Posterior vena cava (tissue), 2 donors: ENCODE data around the gene FLNC. TPM values are rescaled to one million over a fixed set of nuclear protein-coding genes. Genes with fewer than 3 reads are reported as not detected.
A peak's percentile ranks its signal among the peaks of the same experiment; 100 is the strongest.

Experiments
- DNase-seq: peaks from one replicate; pipeline ENCODE4 v3.0.0-alpha.2; 2020; ENCODE audit warnings: low spot score
- intact Hi-C, 2 donors: fragments of 100-400 bp; cut with DNase I; formaldehyde crosslinking; loops; one replicate each; pipeline versions ENCODE4 v1.14.1 to v1.14.2; 2022 to 2023
- total RNA-seq, 2 donors: library from RNA; stranded (reverse); fragmentation: NEBNext Ultra II Directional; extraction: Animal tissue kit (Norgen Biotek cat#: 25700); gene quantifications; one replicate each; pipeline ENCODE4 v1.2.1, GENCODE V29; 2021
- donor health status: DM: yes; HTN: yes; CAD: no.
- donor health status: DM: yes; HTN: yes; CAD: no.

Gene FLNC
- total RNA-seq, 2 donors from 2014 or later = 440 to 856 TPM

DNA sequence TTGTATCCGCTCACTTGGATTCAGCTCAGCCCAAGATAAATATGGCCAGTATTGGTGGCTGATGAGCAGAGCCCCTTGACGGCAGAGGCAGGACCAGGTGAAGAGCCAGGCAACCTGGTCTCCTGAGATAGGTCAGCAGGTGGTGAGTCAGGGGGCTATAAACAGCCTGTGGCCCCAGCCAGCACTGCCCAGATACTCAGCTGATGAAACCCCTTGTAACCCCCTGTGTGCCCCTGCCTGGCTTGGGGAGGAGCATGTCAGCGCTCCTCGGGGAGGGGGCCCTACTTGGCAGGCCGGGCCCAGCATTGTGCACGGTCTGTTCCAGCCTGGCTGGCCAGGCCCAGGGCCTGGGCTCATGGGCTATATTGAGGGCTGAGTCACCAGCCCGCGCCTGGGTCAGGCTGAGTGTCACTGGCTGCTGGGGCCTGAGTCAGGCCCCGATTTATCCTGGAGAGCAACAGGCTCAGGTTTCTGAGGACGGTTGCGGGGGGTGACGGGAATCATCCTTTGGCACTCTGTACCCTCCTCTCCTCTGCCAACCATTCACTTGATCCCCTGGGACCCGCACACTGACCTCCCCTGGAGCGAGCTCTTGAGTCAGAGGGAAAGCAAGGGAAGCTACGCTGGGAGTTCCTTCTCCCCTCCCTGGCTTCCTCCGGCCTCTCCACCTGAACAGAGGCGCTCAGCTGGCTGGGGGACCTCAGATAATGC, 2.8 kb upstream of the FLNC start:
- DNase-seq = peak; percentile 90
- intact Hi-C loops = no loop called here

DNA sequence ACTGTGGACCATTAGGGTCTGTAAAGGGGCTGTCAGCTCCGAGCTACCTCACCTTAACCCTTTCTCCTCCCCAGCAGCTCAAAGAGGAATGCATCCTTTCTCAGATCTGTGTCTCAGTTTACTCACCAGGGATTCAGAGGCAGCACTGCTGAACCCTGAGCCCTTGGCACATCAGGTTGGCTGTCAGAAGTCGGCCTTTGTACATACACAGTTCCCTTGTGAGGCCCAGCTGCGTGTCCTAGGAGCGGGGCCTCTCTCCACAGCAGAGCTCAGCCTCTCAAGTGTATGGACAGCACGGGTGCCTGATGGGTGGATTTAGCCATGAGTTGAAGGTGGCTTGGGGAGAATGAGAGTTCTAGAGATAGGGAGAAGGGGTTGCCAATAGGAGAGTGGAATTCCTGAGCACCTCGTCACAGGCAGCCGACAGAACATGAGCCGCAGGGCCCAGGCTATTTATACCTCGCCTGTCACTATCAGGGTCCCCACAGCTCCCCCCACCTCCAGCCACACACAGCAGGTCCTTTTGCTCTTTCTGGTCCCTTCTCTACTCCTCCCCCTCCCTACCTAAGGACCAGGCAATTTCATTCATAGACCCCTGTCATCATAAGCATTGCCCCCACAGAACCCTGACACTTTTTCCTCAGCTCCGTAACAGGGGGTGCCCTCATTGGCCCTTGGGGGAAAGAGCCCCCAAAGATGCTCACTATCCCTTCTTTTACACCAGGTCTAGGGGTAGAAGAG, 2.1 kb upstream of the FLNC start:
- intact Hi-C loops = no loop called here
- no peak for DNase-seq

DNA sequence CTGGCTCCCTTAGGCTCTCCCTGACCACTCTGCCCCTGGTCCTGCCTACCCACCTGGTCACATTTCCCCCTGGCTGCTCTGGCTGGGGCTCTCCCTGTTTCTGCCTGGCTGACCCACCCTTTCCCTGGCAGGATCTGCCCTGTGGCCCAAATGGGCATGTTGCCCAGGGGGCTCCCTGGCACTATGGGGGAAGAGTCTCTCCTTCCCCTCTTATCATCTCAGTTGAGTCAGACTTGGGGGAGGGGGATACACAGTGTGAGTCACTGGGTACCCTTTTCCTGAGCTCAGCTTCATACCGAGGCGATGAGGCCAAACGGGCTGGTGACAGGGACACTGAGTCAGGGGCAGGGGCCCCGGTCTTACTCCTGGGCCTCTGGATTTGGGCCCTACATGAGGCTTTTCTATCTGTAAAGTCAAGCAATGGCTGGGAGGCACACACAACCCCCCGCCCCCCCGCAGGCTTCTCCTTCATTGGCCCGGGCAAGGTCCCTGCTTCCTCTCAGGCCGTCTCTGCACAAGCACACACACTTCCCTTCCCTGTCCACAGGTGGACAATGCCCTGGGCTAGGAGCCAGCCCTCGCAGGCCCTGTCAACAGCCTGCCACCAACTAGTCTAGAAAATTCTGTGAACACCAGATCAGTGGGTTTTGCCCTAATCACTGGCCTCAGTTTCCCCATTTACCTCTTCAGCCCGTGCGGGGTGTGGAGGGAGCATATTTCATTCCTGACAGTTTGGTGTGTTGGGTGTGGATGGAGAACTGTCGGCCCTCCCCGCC, 627 bp upstream of the FLNC start:
- DNase-seq = no peak
- intact Hi-C loops = loop anchor here in 1 of 2 donors (5.0 kb wide), 2 partner anchors 47 to 72 kb away; no protein-coding TSS in a partner anchor

DNA sequence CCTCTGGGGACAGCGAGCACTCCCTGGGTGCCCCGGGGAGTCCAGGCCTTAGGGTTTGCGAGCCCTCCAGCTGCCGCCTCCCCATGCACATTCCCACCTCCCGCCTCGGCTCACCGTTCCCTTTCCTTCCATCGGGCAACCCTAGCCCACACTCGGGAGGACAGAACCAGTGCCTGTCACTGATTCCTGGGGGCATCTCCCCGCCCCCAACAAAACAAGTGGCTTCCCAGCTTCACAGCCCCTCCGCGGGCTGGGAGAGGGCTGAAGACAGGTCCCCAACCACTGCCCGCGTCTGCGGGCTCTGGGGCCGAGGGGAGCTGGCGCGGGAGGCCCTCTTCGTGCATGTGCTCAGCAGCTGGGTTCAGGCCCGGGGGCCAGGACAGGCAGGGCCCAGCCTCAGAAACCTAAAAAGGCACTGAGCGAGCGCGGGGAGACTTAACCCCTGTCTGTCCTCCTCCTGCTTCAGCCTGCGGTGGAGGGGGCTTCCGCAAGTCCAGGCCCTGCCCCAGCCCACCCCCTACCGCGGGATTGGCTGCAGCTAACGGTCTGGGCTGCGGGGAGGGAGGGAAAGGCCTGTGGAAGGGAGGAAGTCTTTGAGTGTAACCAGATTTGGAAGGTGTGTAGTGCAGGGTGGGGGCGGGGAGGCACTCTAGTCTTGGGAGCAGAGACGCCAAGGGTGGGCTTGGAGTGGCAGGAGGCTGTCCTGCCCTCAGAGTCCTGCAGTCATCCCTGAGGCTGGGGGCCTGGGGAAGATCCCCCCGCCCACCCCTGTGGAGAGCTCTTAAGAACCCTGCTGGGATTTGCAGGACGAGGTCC, 1.2 kb downstream of the FLNC start:
- intact Hi-C loops = loop anchor here in 1 of 2 donors (5.0 kb wide), 2 partner anchors 49 to 74 kb away; no protein-coding TSS in a partner anchor

DNA sequence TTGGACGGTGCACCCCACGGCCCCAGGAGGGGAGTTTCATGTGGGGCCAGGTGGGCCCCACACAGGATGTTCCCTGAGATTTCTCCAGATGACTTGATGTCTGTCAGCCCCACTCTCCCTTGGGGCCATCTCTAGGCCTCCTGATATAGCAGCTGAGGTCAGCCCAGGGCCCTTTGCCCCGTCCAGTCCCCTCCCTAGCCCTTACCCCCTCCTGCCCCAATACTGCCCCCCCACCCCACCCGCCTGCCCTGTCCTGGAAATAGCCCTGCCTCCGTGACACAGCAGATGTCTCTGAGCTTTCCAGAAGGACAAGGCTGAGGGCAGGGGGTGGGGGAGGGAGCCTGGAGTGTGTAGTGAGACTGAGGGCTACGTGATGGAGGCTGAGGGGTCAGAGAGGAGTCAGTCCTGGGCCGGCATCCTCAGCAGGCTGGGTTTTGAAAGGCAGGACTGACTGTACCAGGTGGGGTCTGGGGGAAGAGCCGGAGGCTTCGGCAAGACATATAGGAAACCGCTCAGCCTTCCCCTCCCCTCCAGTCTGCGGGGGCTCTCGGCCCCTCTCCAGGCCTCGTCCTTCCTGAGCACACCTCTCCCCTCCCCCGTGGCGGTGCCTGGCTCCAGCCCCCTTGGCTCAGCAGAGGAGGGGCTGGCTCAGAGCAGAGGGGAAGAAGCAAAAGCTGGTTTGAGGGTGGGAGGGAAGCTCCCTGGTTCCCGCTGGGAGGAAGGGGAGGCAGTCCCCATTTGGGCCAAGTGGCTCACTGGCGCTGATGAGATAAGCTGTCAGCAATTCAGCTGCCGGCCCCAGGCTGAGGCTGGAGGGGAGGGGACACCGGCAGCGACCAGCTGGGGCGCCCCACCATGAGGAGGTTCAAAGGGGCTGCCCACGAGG, 2.0 kb downstream of the FLNC start:
- DNase-seq = peak; percentile 82
- intact Hi-C loops = loop anchor here in 1 of 2 donors (2.0 to 5.0 kb wide), 3 partner anchors 50 to 93 kb away; partner anchors contain the start of gene CALU

More for the DNA sequence above, 1.2 kb downstream of the FLNC start:
- no peak for DNase-seq

DNA sequence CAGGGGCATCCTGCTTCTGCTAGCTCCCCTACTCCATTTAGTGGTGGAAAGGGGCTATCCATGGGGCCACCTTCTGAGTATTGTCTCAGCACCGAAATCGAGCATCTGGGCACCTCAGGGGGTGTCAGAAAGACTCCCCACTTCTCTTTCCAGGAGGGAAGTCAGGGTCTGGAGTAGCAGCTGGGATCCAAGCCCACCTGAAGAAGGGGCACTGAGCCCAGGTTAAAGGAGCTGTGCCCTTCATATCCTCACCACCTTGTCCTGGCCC, 2.6 kb downstream of the FLNC start:
- intact Hi-C loops = loop anchor here in 1 of 2 donors (2.0 to 5.0 kb wide), 3 partner anchors 51 to 94 kb away; partner anchors contain the start of gene CALU
- DNase-seq = no peak

DNA sequence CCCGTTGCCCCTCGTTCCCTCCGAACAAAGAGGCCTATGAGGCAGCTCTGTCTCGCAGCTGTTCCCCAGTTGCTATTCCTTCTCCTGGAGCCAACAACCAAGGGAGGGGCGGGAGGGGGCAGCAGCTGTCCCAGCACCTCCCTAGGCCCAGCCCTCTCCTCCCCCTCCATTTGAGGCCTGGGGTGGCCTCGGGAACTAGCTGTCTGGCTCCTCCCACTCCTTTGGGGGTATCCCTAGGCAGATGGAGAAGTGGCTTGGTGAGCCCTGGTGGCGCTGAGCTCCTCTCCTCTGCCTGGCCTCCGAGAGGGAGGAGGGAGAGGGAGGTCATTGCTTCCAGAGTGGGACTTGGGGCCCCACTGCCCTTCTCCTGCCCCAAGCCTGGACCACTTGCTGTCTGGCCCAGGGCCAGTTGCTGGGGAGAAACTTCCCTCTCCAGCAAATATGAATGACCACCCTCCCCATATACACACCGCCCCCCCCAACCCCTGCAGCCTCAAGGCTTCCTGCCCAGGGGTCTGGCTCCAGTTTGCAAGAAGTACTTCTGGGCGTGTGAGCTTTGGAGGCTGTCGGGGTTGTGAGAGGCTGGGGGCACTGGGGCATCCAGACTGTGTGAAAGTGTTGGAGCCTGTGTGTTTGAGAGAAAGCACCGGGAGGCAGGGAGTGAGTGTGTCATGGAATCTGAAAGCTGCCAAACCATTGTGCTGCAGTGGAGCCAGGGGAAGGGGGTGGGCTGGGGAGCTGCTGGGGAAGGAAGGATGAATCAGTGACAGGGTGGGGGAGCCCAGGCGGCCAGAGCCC, 3.1 kb downstream of the FLNC start:
- intact Hi-C loops = loop anchor here in 1 of 2 donors (2.0 to 5.0 kb wide), 3 partner anchors 51 to 95 kb away; partner anchors contain the start of gene CALU
- peak; percentile 89 for DNase-seq

DNA sequence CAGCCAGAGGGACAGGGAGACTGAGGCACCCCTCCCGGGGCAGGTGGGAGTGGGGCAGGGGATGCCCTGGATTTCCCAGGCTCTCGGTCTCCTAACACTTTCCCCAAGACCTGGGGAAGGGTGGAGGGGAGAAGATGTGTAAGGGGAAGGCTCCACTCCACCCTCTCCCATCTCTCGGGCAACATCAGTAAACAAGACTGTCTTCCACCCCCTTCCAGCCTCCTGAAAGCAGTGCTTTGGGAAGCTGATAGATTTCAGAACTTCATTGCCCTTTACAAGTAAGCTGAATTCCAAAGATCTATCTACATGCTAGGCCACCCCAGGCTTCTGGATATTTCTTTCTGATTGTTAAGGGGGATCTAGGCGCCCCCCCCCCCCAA, 3.7 kb downstream of the FLNC start:
- no peak for DNase-seq
- intact Hi-C loops = loop anchor here in 1 of 2 donors (2.0 to 5.0 kb wide), 3 partner anchors 52 to 95 kb away; partner anchors contain the start of gene CALU

- peak; percentile 80 for DNase-seq
- intact Hi-C loops = no loop called here
These were observed 5.1 kb downstream of the FLNC start for GRCh38 chr7:128835231-128835751.

DNA sequence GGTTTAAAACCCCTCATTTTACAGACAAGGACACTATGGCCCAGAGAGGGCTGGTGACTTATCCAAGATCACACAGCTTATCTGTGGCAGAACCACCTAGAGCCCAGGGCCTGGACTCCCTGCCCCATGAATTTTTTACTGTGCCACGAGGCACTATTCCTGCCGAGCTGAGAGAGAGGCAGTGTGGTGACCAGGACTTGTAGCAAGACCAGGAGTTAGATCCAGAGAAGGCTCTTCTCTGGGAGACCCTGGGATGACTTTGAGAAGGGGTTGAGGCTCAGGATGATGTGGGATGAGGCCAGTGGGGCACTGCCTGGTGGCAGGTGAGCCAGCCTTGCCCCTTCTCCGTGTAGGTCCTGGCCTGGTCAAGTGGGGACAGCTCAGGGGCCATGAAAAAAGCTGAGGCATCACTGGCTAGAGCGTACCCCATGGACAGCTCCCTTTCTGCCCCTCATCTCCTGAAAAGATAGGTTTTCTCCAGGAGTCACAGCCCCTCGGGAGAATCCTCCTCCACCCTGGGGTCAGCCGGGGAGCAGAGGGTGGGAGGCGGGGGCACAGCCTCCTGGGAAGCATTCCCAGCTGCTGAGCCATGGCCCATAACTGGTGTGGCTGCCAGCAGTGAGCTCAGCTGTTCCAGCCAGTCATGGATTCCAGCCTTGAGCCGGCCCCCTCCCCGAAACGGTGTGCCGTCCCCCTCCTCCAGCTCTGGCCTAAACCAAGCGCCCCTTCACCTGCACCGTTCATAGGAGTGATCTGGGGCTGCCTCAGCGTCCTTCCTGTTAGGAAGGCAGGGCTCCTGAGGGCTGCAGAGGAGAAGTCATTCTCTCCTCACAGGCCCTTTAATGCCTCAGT, 5.8 kb downstream of the FLNC start:
- DNase-seq = peak; percentile 88
- intact Hi-C loops = no loop called here

- DNase-seq = no peak
- intact Hi-C loops = no loop called here
These were observed 6.6 kb downstream of the FLNC start for GRCh38 chr7:128836729-128837348.

DNA sequence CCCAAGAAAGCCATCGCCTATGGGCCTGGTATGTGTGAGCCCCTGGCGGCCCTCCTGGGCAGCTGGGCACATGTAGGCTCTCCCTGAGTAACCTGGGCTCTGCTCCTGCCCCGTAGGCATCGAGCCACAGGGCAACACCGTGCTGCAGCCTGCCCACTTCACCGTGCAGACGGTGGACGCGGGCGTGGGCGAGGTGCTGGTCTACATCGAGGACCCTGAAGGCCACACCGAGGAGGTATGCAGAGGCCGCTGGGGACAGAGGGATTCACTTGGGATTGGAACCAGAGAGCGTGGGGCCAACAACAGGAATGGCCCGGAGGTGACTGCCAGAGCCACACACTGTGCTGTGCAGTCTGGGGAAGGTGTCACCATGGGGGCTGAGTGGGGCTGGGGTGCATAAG, 7.3 kb downstream of the FLNC start:
- no peak for DNase-seq
- intact Hi-C loops = no loop called here

GRCh38 chr7:128838109-128838779, 8.0 kb downstream of the FLNC start:
- intact Hi-C loops = no loop called here
- no peak for DNase-seq

DNA sequence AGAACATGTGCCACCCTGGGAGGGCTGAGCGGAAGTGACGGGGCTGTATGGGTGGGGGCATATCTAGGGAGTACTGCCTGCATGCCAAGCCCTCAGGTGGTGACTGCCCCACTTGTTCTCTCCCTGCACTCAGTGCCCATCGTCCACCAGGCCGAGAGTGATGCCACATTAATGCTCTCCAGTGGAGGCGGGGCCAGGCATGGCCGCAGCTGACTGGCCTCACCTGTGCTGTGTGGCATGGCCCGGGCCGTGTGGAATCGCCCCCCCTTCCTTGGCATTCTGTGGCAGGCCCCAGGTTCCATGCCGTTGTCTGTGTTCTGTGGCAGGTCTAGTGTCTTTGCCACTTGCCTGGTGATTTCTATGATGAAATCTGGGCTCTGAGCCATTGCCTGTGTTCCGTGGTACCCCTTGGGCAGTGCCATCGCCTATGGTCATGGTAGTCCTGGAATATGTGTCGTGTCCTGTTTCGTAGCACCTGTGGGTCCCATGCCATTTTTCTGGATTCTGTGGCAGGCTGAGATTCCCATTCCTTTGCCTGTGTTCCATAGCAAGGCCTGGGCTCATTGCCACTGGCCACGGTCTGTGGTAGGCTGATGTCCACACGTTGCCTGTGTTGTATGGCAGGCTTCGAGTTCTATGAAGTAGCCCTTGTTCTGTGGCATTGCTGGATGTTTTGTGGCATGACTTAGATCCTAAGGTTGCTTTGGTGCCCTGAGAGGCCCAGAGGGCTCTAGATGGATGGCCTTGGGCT, 8.9 kb downstream of the FLNC start:
- DNase-seq = no peak
- intact Hi-C loops = no loop called here
